Lung (tissue), 12 donors: ENCODE measurements around the gene CCL7. TPM values are rescaled to one million over a fixed set of nuclear protein-coding genes. Genes with fewer than 3 reads are reported as not detected.

Source experiments
- ATAC-seq: fragments of 200-7000 bp; cut with Tn5 transposase; one replicate; pipeline ENCODE4 v1.9.1; 2020; ENCODE audit warnings: moderate number of reproducible peaks; ENCODE audit not compliant: insufficient read depth, low FRiP score
- DNase-seq, 3 donors: peaks; one replicate each; pipeline ENCODE4 v3.0.0-alpha.2; 2013 to 2017
- H3K27ac ChIP-seq, 2 donors: one replicate each; pipeline ENCODE4 v1.5.1; 2013; ENCODE audit warnings: mild to moderate bottlenecking in 2 of 2, moderate library complexity in 2 of 2, control low read depth in 1 of 2, inconsistent platforms in 1 of 2, low read depth in 1 of 2, low read length in 1 of 2
- H3K27me3 ChIP-seq, 3 donors: one replicate each; pipeline ENCODE4 v1.5.1; 2013; ENCODE audit warnings: low read length in 2 of 3; ENCODE audit not compliant: control insufficient read depth in 3 of 3, insufficient read depth in 3 of 3
- H3K36me3 ChIP-seq, 4 donors: one replicate each; pipeline ENCODE4 v1.5.1; 2013; ENCODE audit warnings: low read length in 4 of 4, mild to moderate bottlenecking in 1 of 4, moderate library complexity in 1 of 4; ENCODE audit not compliant: control insufficient read depth in 4 of 4, insufficient read depth in 4 of 4
- H3K4me1 ChIP-seq, 5 donors: one replicate each; pipeline ENCODE4 v1.5.1; 2013; ENCODE audit warnings: low read length in 5 of 5, mild to moderate bottlenecking in 2 of 5, moderate library complexity in 1 of 5; ENCODE audit not compliant: control insufficient read depth in 5 of 5, insufficient read depth in 5 of 5
- H3K4me3 ChIP-seq: one replicate; pipeline ENCODE4 v1.5.1; 2013; ENCODE audit warnings: mild to moderate bottlenecking, control low read depth, moderate library complexity
- H3K9ac ChIP-seq, 2 donors: one replicate each; pipeline ENCODE4 v1.5.1; 2013; ENCODE audit warnings: low read length in 2 of 2, control low read depth in 1 of 2; ENCODE audit not compliant: insufficient read depth in 1 of 2
- H3K9me3 ChIP-seq, 4 donors: one replicate each; pipeline ENCODE4 v1.5.1; 2013; ENCODE audit warnings: low read length in 3 of 4, mild to moderate bottlenecking in 1 of 4, moderate library complexity in 1 of 4; ENCODE audit not compliant: control insufficient read depth in 4 of 4, insufficient read depth in 3 of 4
- WGBS, 2 donors: extraction: QIAGEN DNeasy Blood & Tissue Kit; methylation state at CpG; one replicate each; pipeline ENCODE4 v1.1.7; 2013; 5-methylcytosine and 5-hydroxymethylcytosine counted together
- polyA plus RNA-seq, 2 donors: library from polyadenylated mRNA; stranded (reverse); fragments of 200-250 nt; gene quantifications; one replicate each; pipeline ENCODE4 v1.2.1, GENCODE V29; 2013
- total RNA-seq, 2 donors: library from RNA; depleted of rRNA in 1 of 2; stranded (reverse); fragments of >200 nt in 1 of 2; gene quantifications; one replicate each; pipeline ENCODE4 v1.2.1, GENCODE V29; 2014 to 2021
- TF ChIP-seq, protein P1 (sequence below): IDR thresholded peaks from 2 replicates; pipeline ENCODE4 v1.5.1; 2012; ENCODE audit warnings: mild to moderate bottlenecking; ENCODE audit errors: control extremely low read depth, extremely low read depth
- donor health status: control.
- donor health status: control.
- donor health status: Bipolar disorder and iron deficiency.
- donor health status: healthy.
- donor health status: DM: yes; HTN: yes; CAD: no.

CCL7 gene
- total and polyA plus RNA-seq, 4 donors = 1.0 to 44.9 (median 1.0) TPM; not detected in 1

DNA sequence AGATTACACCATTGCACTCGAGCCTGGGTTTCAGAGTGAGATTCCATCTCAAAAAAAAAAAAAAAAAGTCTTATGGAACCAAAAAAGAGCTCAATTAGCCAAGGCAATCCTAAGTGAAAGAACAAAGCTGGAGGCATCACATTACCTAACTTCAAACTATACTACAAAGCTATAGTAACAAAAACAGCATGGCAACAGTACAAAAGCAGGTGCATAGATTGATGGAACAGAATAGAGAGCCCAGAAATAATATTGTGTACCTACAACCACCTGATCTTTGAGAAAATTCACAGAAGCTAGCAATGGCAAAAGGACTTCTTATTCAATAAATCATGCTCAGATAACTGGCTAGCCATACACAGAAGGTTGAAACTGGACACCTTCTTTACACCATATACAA, 39.7 kb upstream of the CCL7 start:
- 75 to 94% methylated on average over 1 of the region's 1 CpG for WGBS, 2 donors
- Histone ChIP-seq H3K9me3 (no peaks in the 10 kb centered on the region), H3K4me1 (peaks cover 0 to 13% (median 6%) of the 10 kb centered on the region in 5 donors), H3K27ac (no peak overlapping the region), H3K4me3 (no peak overlapping the region), H3K9ac (no peak overlapping the region), H3K27me3 (no peaks in the 10 kb centered on the region), H3K36me3 (no peaks in the 10 kb centered on the region)
- ATAC-seq = no peak
- DNase-seq = no peak
- TF ChIP-seq, protein P1, sequence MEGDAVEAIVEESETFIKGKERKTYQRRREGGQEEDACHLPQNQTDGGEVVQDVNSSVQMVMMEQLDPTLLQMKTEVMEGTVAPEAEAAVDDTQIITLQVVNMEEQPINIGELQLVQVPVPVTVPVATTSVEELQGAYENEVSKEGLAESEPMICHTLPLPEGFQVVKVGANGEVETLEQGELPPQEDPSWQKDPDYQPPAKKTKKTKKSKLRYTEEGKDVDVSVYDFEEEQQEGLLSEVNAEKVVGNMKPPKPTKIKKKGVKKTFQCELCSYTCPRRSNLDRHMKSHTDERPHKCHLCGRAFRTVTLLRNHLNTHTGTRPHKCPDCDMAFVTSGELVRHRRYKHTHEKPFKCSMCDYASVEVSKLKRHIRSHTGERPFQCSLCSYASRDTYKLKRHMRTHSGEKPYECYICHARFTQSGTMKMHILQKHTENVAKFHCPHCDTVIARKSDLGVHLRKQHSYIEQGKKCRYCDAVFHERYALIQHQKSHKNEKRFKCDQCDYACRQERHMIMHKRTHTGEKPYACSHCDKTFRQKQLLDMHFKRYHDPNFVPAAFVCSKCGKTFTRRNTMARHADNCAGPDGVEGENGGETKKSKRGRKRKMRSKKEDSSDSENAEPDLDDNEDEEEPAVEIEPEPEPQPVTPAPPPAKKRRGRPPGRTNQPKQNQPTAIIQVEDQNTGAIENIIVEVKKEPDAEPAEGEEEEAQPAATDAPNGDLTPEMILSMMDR = no peak

DNA sequence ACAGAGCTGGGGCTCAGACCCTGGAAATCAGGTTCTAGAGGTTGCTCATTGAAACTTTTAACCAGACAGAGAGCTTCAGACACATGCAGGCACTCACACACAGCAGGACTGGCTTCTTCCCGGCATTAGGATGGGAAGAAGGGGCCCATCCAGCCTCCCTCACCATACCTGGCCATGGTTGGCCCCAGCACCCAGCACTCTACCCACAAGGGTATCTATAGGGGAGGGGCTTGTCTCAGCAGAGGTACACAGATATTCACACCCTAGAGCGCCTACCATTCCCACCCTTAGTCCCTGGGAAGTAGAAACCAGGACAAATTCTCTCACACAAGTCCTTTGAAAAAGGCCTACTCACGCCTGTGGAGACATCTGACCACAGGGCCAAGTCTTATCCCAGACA, 35.4 kb upstream of the CCL7 start:
- H3K9me3 ChIP-seq = no peaks in the 10 kb centered on the region
- H3K4me3 ChIP-seq = no peak overlapping the region
- H3K36me3 ChIP-seq = no peaks in the 10 kb centered on the region
- H3K27me3 ChIP-seq = no peaks in the 10 kb centered on the region
- ATAC-seq (no peak), DNase-seq (no peak)
- no peak overlapping the region for H3K9ac ChIP-seq
- peak overlapping the region; percentile 9 to 66 for H3K27ac ChIP-seq
- TF ChIP-seq, protein P1 = no peak
- H3K4me1 ChIP-seq = peaks cover 6 to 26% (median 9%) of the 10 kb centered on the region in 5 donors
- 89 to 92% methylated on average over 3 of the region's 3 CpGs for WGBS, 2 donors

DNA sequence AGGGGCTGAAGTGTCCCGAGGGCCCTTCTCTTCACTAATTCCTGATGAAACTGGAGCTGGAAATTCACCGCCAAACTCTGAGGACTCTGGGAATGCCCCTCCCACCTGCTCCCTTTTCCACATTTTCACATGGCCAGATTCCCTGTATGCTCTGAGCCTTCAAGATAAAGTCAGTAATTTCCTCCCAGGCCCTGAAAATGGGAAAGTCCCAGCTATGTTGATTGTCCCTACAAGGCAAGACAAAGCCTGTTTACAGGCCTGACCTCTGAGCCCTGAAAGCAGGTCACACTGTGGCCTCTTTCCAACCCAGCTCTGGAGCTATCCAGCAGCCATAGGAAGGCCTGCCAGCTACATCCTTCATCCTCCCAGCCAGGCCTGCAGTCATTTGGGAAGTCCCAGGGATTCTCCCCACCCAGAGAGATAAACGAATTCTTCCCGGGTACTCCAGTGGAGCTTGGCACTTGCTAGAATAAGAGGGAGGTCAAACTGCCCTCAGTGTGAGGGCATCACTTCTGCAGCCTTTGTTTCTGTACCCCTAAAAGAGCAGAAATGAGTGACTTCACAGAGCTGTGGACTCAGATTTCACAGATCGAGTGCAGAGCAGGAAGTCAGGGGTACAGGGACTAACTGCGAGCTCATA, 34.5 kb upstream of the CCL7 start:
- Histone ChIP-seq H3K4me3 (no peak overlapping the region), H3K27me3 (no peaks in the 10 kb centered on the region), H3K9ac (no peak overlapping the region), H3K27ac (peak overlapping the region; percentile 40 to 66), H3K36me3 (no peaks in the 10 kb centered on the region), H3K4me1 (peaks cover 7 to 29% (median 14%) of the 10 kb centered on the region in 5 donors), H3K9me3 (no peaks in the 10 kb centered on the region)
- peak; percentile 35 for ATAC-seq
- TF ChIP-seq, protein P1 = no peak
- DNase-seq = peak; percentile 57 to 81 (median 71)
- 31 to 46% methylated on average over 6 of the region's 6 CpGs for WGBS, 2 donors
